Choroid plexus epithelial cell (primary cell): Measurements from ENCODE around the gene ERRFI1.

Experiments used
- DNase-seq: peaks from one replicate; pipeline ENCODE4 v3.0.0-alpha.2; 2010; ENCODE audit warnings: low read depth
- H3K4me3 ChIP-seq: 2 replicates; pipeline ENCODE4 v1.5.1; 2011; ENCODE audit warnings: low read depth, mild to moderate bottlenecking, control low read depth, low read length, moderate library complexity
- CTCF ChIP-seq: conservative IDR thresholded peaks from 2 replicates; pipeline ENCODE4 v1.5.1; 2011; ENCODE audit warnings: low read depth, mild to moderate bottlenecking, control low read depth, inconsistent platforms, low read length, moderate library complexity

ERRFI1 gene

GRCh38 chr1:7984811-7985210, 41.3 kb downstream of the ERRFI1 start:
- TF ChIP-seq CTCF: no peak

GRCh38 chr1:7983086-7983778, 42.9 kb downstream of the ERRFI1 start:
- no peak for TF ChIP-seq CTCF
- no peak for DNase-seq
- H3K4me3 ChIP-seq: no peak overlapping the region

More at GRCh38 chr1:7984811-7985210, 41.3 kb downstream of the ERRFI1 start:
- H3K4me3 ChIP-seq: no peak overlapping the region
- DNase-seq: no peak

DNA sequence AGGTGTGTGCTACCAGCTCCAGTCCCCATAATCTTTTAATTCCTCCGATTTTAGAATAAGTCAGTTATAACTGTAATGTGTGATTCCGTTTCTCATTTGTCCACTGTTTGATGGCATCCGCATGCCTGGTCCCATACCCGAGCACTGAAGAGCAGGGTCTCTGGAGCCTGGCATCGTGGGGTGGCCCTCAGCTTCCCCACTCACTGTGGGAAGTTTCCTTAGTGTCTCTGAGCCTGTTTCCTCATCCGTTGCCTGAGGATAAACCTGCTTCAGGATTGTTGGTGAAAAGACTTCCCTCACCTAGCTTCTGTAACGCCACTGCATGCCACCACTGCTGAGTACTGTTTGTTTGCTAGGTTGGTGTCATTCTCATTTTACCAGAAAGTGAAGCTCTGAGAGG, 45.1 kb downstream of the ERRFI1 start:
- no peak for DNase-seq
- TF ChIP-seq CTCF: no peak

DNA sequence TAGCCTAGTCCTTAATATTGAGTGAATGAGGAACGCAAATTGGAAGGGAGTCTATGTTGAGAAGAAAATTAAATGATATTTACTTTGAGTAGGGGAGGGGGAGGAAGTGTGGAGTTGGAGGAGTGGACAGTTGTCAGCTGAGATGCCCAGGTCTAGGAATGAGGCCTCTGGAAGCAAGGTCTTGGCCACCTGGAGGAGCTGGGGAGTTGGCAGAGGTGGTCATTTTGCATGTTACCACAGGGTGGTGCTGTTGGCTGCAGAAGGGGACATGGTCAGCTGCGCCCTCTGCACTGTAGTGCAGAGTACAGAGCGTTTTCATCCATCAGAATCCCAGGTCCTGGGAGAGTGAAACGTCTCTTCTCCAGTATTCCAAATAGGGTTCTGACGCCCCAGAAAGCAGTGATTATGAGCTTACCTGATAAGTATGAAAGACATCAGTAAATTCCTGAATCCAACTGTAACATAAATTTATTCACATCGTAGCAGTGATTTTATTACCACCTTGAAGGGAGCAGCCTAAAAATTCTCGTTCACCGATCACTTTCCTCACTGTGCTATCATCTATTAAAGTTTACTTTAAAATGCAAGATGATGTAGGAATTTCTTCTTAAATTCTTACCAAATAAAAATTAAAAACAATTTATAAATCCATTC, 50.8 kb downstream of the ERRFI1 start:
- no peak overlapping the region for H3K4me3 ChIP-seq
- TF ChIP-seq CTCF: peak; percentile 99
- DNase-seq: peak; percentile 89

More for the DNA sequence above, 45.1 kb downstream of the ERRFI1 start:
- no peak overlapping the region for H3K4me3 ChIP-seq

DNA sequence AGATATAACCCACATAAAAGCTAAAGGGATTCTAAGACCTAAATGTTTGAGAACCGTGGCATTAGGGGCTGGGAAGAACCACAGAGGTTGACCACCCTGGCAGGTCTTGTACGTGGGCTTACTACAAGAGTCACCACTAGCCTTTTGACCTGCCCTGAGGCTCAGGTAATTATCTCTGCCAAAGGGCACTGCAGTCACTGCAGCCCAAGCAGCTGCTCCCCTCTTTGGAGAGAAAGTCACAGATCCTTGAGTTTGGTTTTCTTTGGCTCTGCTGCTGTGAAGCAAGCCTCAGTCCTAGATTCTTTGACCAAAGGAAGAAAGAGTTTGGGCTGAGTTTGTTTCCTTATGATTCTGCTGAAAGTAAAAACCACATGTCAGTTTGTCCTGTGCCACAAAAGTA, 53.0 kb downstream of the ERRFI1 start:
- DNase-seq: no peak
- no peak for TF ChIP-seq CTCF
- no peak overlapping the region for H3K4me3 ChIP-seq

- no peak for DNase-seq
- TF ChIP-seq CTCF: no peak
- no peak overlapping the region for H3K4me3 ChIP-seq
Measured at GRCh38 chr1:7972285-7972684, 53.8 kb downstream of the ERRFI1 start.

GRCh38 chr1:7971024-7971423, 55.1 kb downstream of the ERRFI1 start:
- TF ChIP-seq CTCF: no peak
- no peak for DNase-seq

More at GRCh38 chr1:7971024-7971423, 55.1 kb downstream of the ERRFI1 start:
- no peak overlapping the region for H3K4me3 ChIP-seq
